Hepatocyte (in vitro differentiated cells): ENCODE data around the gene TRAF2. TPM values are rescaled to one million over a fixed set of nuclear protein-coding genes. Genes with fewer than 3 reads are reported as not detected.
"Not testable (repeated sequence)": the region's sequence is repeated elsewhere in the genome, so short reads cannot be mapped to it uniquely, and the experiment has no call there.

ENCODE experiments used
- DNase-seq: peaks from one replicate; pipeline ENCODE4 v3.0.0-alpha.2; 2016; ENCODE audit warnings: low spot score
- H2AFZ ChIP-seq: fragments of 200-600 bp; sonication (generic); 2 replicates; pipeline ENCODE4 v1.6.0; 2016; ENCODE audit warnings: antibody characterized with exemption, mild to moderate bottlenecking
- H3K27ac ChIP-seq: fragments of 200-600 bp; sonication (generic); 2 replicates; pipeline ENCODE4 v1.5.1; 2016; ENCODE audit warnings: mild to moderate bottlenecking
- H3K27me3 ChIP-seq: fragments of 200-600 bp; sonication (generic); 2 replicates; pipeline ENCODE4 v1.6.1; 2016
- H3K36me3 ChIP-seq: fragments of 200-600 bp; sonication (generic); replicated peaks from 2 replicates; pipeline ENCODE4 v1.5.1; 2016; ENCODE audit warnings: low read depth; ENCODE audit not compliant: insufficient read depth
- H3K4me1 ChIP-seq: fragments of 200-600 bp; sonication (generic); 2 replicates; pipeline ENCODE4 v1.5.1; 2016; ENCODE audit warnings: mild to moderate bottlenecking, moderate library complexity; ENCODE audit not compliant: insufficient read depth
- H3K4me2 ChIP-seq: fragments of 200-600 bp; sonication (generic); 2 replicates; pipeline ENCODE4 v1.6.0; 2016
- H3K4me3 ChIP-seq: fragments of 200-600 bp; sonication (generic); 2 replicates; pipeline ENCODE4 v1.5.1; 2016; ENCODE audit warnings: mild to moderate bottlenecking
- H3K79me2 ChIP-seq: fragments of 200-600 bp; sonication (generic); 2 replicates; pipeline ENCODE4 v1.6.0; 2017; ENCODE audit warnings: mild to moderate bottlenecking
- H3K9me2 ChIP-seq: fragments of 200-600 bp; sonication (generic); replicated peaks from 2 replicates; pipeline ENCODE4 v1.6.0; 2017; ENCODE audit warnings: mild to moderate bottlenecking; ENCODE audit not compliant: insufficient read depth
- H3K9me3 ChIP-seq: fragments of 200-600 bp; sonication (generic); 2 replicates; pipeline ENCODE4 v1.5.1; 2016; ENCODE audit warnings: low read depth, mild to moderate bottlenecking
- H4K20me1 ChIP-seq: fragments of 200-600 bp; sonication (generic); 2 replicates; pipeline ENCODE4 v1.6.0; 2016; ENCODE audit warnings: mild to moderate bottlenecking; ENCODE audit not compliant: insufficient read depth, poor library complexity, severe bottlenecking
- EZH2 ChIP-seq: fragments of 200-600 bp; sonication (generic); IDR thresholded peaks from 2 replicates; pipeline ENCODE4 v1.6.1; 2016; ENCODE audit warnings: antibody characterized with exemption, mild to moderate bottlenecking, borderline replicate concordance
- EZH2phosphoT487 ChIP-seq: fragments of 200-600 bp; sonication (generic); IDR thresholded peaks from one replicate; pipeline ENCODE4 v1.6.1; 2018; ENCODE audit warnings: antibody characterized with exemption, mild to moderate bottlenecking, low read depth, moderate library complexity; ENCODE audit not compliant: unreplicated experiment, severe bottlenecking
- WGBS: methylation state at CpG from one replicate; pipeline ENCODE4 v1.1.6; 2016; ENCODE audit warnings: low lambda C conversion rate; ENCODE audit errors: missing lambda C conversion rate; 5-methylcytosine and 5-hydroxymethylcytosine counted together
- polyA plus RNA-seq: library from polyadenylated mRNA; unstranded; fragments of >200 nt; fragmentation: Nextera tagmentation; extraction: Ambion mirVana; gene quantifications from 2 replicates; pipeline ENCODE4 v1.2.1, GENCODE V29; 2016
- total RNA-seq: library from RNA; depleted of rRNA; stranded (reverse); fragments of >200 nt; gene quantifications from 2 replicates; pipeline ENCODE4 v1.2.3, GENCODE V29; 2014
- TF ChIP-seq, protein P1 (sequence below): fragments of 200-600 bp; sonication (generic); IDR thresholded peaks from 2 replicates; pipeline ENCODE4 v1.5.1; 2016; ENCODE audit warnings: antibody characterized with exemption, mild to moderate bottlenecking; ENCODE audit not compliant: poor library complexity

The TRAF2 gene
- total and polyA plus RNA-seq, 2 experiments from 2014 or later: 7.6 to 12.4 TPM

- Histone ChIP-seq H3K79me2 (no peaks in the 10 kb centered on the region), H3K4me2 (peak overlapping the region; percentile 27), H3K36me3 (no peaks in the 10 kb centered on the region), H3K27ac (peak overlapping the region; percentile 84), H3K4me3 (no peak overlapping the region), H4K20me1 (peaks cover 5% of the 10 kb centered on the region), H3K27me3 (no peaks in the 10 kb centered on the region), H2AFZ (no peak overlapping the region), H3K9me3 (no peaks in the 10 kb centered on the region), H3K9me2 (no peaks in the 10 kb centered on the region), H3K4me1 (peaks cover 37% of the 10 kb centered on the region)
- peak; percentile 88 for DNase-seq
- TF ChIP-seq EZH2phosphoT487 (no peak), EZH2 (no peak)
- TF ChIP-seq, protein P1, sequence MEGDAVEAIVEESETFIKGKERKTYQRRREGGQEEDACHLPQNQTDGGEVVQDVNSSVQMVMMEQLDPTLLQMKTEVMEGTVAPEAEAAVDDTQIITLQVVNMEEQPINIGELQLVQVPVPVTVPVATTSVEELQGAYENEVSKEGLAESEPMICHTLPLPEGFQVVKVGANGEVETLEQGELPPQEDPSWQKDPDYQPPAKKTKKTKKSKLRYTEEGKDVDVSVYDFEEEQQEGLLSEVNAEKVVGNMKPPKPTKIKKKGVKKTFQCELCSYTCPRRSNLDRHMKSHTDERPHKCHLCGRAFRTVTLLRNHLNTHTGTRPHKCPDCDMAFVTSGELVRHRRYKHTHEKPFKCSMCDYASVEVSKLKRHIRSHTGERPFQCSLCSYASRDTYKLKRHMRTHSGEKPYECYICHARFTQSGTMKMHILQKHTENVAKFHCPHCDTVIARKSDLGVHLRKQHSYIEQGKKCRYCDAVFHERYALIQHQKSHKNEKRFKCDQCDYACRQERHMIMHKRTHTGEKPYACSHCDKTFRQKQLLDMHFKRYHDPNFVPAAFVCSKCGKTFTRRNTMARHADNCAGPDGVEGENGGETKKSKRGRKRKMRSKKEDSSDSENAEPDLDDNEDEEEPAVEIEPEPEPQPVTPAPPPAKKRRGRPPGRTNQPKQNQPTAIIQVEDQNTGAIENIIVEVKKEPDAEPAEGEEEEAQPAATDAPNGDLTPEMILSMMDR: no peak
- WGBS: 66% methylated on average over 26 of the region's 28 CpGs
Measured at GRCh38 chr9:136840877-136841645, 45.3 kb upstream of the TRAF2 start.

- not testable (repeated sequence) for H3K9me3 ChIP-seq, H3K9me2 ChIP-seq, H3K79me2 ChIP-seq, H3K4me3 ChIP-seq, H4K20me1 ChIP-seq, H3K36me3 ChIP-seq, DNase-seq, H2AFZ ChIP-seq, H3K27me3 ChIP-seq
- peak overlapping the region; percentile 97 for H3K4me2 ChIP-seq
- WGBS: 64% methylated on average over 16 of the region's 16 CpGs
- peak overlapping the region; percentile 63 for H3K27ac ChIP-seq
- peaks cover 37% of the 10 kb centered on the region for H3K4me1 ChIP-seq
Measured at GRCh38 chr9:136841646-136842379, 44.5 kb upstream of the TRAF2 start.

DNA sequence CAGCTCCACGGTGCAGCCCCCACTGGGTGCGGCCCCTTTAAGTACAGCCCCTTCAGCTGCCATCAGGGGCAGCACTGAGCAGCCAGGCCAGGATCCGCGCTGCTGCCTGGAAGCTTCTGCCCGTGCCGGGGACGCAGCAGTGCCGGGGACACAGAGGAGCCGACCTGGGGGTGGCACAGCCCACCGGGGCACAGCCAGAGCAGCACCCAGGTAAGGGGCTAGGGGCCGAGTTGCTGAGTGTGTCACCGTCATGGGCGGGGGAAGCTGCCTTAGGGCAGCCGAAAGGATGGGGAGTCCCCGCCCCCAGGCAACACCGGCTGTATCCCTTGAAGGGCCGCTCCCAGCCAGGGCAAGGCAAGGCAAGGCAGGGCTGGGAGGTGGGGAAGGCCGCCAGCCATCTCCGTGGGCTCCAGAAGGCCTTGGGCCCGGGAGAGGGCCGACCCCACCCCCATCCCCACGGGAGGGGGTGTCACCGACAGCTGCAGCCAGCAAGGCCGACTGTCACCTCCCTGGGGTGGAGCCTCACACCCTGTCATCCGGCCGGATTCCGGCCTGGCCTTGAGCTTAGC is 43.9 kb upstream of the TRAF2 start, which contains the start of gene AJM1:
Gene AJM1, plus strand, starts transcription at position 99 of the 569 bp plus-strand sequence. CDS start 1,937 bp downstream, outside the sequence.
- H3K36me3 ChIP-seq, H2AFZ ChIP-seq, H3K9me3 ChIP-seq, H3K79me2 ChIP-seq, H3K9me2 ChIP-seq, H3K27me3 ChIP-seq, H4K20me1 ChIP-seq: not testable (repeated sequence)
- peak within 1 kb of the TSS; percentile 29 for H3K4me3 ChIP-seq
- TF ChIP-seq, protein P1: peak; percentile 78
- WGBS: 7% methylated on average over 22 of the region's 27 CpGs
- peaks cover 37% of the 10 kb centered on the region for H3K4me1 ChIP-seq
- peak within 1 kb of the TSS; percentile 97 for H3K4me2 ChIP-seq
- DNase-seq: peak; percentile 89
- H3K27ac ChIP-seq: peak within 1 kb of the TSS; percentile 87

DNA sequence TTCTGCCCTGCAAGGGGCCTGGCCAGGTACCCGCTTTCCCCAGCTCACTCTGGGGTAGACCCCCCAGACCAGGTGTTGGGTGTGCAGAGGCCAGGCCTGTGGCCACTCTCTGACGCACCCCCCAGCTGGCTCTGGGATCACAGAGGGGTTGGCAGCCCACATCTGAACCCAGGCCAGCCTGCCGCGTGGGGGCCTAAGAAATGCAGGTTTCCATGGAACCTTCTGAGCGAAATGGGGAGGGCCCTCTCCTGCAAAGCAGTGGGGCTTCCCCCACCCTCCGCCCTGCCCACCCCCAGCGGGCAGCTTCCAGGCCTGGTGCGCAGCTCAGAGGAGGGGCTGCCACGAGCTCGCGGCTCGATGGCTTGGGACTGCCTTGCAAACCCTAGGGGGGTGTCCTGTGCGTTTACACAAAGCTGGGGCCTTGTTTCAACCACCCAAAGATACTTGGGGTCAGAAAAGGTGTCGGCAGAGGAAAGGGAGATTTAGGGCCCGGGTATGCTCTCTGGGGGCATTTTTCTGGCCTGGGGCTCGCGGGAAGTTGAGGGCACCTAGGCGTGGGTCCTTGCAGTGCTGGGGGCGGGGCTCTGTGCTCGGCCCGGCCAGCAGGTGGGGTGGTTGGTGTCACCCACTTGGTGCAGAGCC is 43.0 kb upstream of the TRAF2 start:
- H3K79me2 ChIP-seq, DNase-seq, H3K9me3 ChIP-seq, H4K20me1 ChIP-seq, H3K27me3 ChIP-seq, H3K9me2 ChIP-seq, H3K36me3 ChIP-seq, H2AFZ ChIP-seq, H3K4me3 ChIP-seq: not testable (repeated sequence)
- Histone ChIP-seq H3K4me2 (peak overlapping the region; percentile 97), H3K4me1 (peaks cover 37% of the 10 kb centered on the region), H3K27ac (peak overlapping the region; percentile 60)
- 76% methylated on average over 15 of the region's 21 CpGs for WGBS
